Hepatocyte (in vitro differentiated cells): ENCODE results near the gene ATP1A3. TPM values are rescaled to one million over a fixed set of nuclear protein-coding genes. Genes with fewer than 3 reads are reported as not detected.

ENCODE experiments used
- DNase-seq: peaks from one replicate; pipeline ENCODE4 v3.0.0-alpha.2; 2016; ENCODE audit warnings: low spot score
- H2AFZ ChIP-seq: fragments of 200-600 bp; sonication (generic); 2 replicates; pipeline ENCODE4 v1.6.0; 2016; ENCODE audit warnings: antibody characterized with exemption, mild to moderate bottlenecking
- H3K27ac ChIP-seq: fragments of 200-600 bp; sonication (generic); 2 replicates; pipeline ENCODE4 v1.5.1; 2016; ENCODE audit warnings: mild to moderate bottlenecking
- H3K27me3 ChIP-seq: fragments of 200-600 bp; sonication (generic); 2 replicates; pipeline ENCODE4 v1.6.1; 2016
- H3K36me3 ChIP-seq: fragments of 200-600 bp; sonication (generic); replicated peaks from 2 replicates; pipeline ENCODE4 v1.5.1; 2016; ENCODE audit warnings: low read depth; ENCODE audit not compliant: insufficient read depth
- H3K4me1 ChIP-seq: fragments of 200-600 bp; sonication (generic); 2 replicates; pipeline ENCODE4 v1.5.1; 2016; ENCODE audit warnings: mild to moderate bottlenecking, moderate library complexity; ENCODE audit not compliant: insufficient read depth
- H3K4me2 ChIP-seq: fragments of 200-600 bp; sonication (generic); 2 replicates; pipeline ENCODE4 v1.6.0; 2016
- H3K4me3 ChIP-seq: fragments of 200-600 bp; sonication (generic); 2 replicates; pipeline ENCODE4 v1.5.1; 2016; ENCODE audit warnings: mild to moderate bottlenecking
- H3K79me2 ChIP-seq: fragments of 200-600 bp; sonication (generic); 2 replicates; pipeline ENCODE4 v1.6.0; 2017; ENCODE audit warnings: mild to moderate bottlenecking
- H3K9me2 ChIP-seq: fragments of 200-600 bp; sonication (generic); replicated peaks from 2 replicates; pipeline ENCODE4 v1.6.0; 2017; ENCODE audit warnings: mild to moderate bottlenecking; ENCODE audit not compliant: insufficient read depth
- H3K9me3 ChIP-seq: fragments of 200-600 bp; sonication (generic); 2 replicates; pipeline ENCODE4 v1.5.1; 2016; ENCODE audit warnings: low read depth, mild to moderate bottlenecking
- H4K20me1 ChIP-seq: fragments of 200-600 bp; sonication (generic); 2 replicates; pipeline ENCODE4 v1.6.0; 2016; ENCODE audit warnings: mild to moderate bottlenecking; ENCODE audit not compliant: insufficient read depth, poor library complexity, severe bottlenecking
- CTCF ChIP-seq: fragments of 200-600 bp; sonication (generic); IDR thresholded peaks from 2 replicates; pipeline ENCODE4 v1.5.1; 2016; ENCODE audit warnings: antibody characterized with exemption, mild to moderate bottlenecking; ENCODE audit not compliant: poor library complexity
- EZH2 ChIP-seq: fragments of 200-600 bp; sonication (generic); IDR thresholded peaks from 2 replicates; pipeline ENCODE4 v1.6.1; 2016; ENCODE audit warnings: antibody characterized with exemption, mild to moderate bottlenecking, borderline replicate concordance
- EZH2phosphoT487 ChIP-seq: fragments of 200-600 bp; sonication (generic); IDR thresholded peaks from one replicate; pipeline ENCODE4 v1.6.1; 2018; ENCODE audit warnings: antibody characterized with exemption, mild to moderate bottlenecking, low read depth, moderate library complexity; ENCODE audit not compliant: unreplicated experiment, severe bottlenecking
- WGBS: methylation state at CpG from one replicate; pipeline ENCODE4 v1.1.6; 2016; ENCODE audit warnings: low lambda C conversion rate; ENCODE audit errors: missing lambda C conversion rate; 5-methylcytosine and 5-hydroxymethylcytosine counted together
- polyA plus RNA-seq: library from polyadenylated mRNA; unstranded; fragments of >200 nt; fragmentation: Nextera tagmentation; extraction: Ambion mirVana; gene quantifications from 2 replicates; pipeline ENCODE4 v1.2.1, GENCODE V29; 2016
- total RNA-seq: library from RNA; depleted of rRNA; stranded (reverse); fragments of >200 nt; gene quantifications from 2 replicates; pipeline ENCODE4 v1.2.3, GENCODE V29; 2014

Gene ATP1A3
- total and polyA plus RNA-seq, 2 experiments from 2014 or later = 0.03 to 0.82 TPM

- H2AFZ ChIP-seq = no peak overlapping the region
- no peak overlapping the region for H3K4me2 ChIP-seq
- no peaks in the 10 kb centered on the region for H4K20me1 ChIP-seq
- no peaks in the 10 kb centered on the region for H3K9me2 ChIP-seq
- TF ChIP-seq EZH2phosphoT487 (no peak), CTCF (no peak), EZH2 (no peak)
- H3K27me3 ChIP-seq = no peaks in the 10 kb centered on the region
- no peaks in the 10 kb centered on the region for H3K79me2 ChIP-seq
- DNase-seq = no peak
- H3K4me1 ChIP-seq = no peaks in the 10 kb centered on the region
- 75% methylated on average over 5 of the region's 5 CpGs for WGBS
- no peaks in the 10 kb centered on the region for H3K9me3 ChIP-seq
- no peak overlapping the region for H3K4me3 ChIP-seq
- no peaks in the 10 kb centered on the region for H3K36me3 ChIP-seq
- H3K27ac ChIP-seq = no peak overlapping the region
Observed at GRCh38 chr19:41965106-41965505, 28.9 kb downstream of the ATP1A3 start.

- Histone ChIP-seq H3K36me3 (no peaks in the 10 kb centered on the region), H3K4me3 (no peak overlapping the region), H2AFZ (no peak overlapping the region), H3K27me3 (no peaks in the 10 kb centered on the region), H3K4me2 (no peak overlapping the region), H4K20me1 (no peaks in the 10 kb centered on the region), H3K4me1 (peaks cover 3% of the 10 kb centered on the region), H3K9me3 (no peaks in the 10 kb centered on the region), H3K9me2 (no peaks in the 10 kb centered on the region), H3K79me2 (no peaks in the 10 kb centered on the region), H3K27ac (no peak overlapping the region)
- no peak for DNase-seq
- 95% methylated on average over 5 of the region's 5 CpGs for WGBS
- TF ChIP-seq CTCF (no peak), EZH2phosphoT487 (no peak), EZH2 (no peak)
Observed at GRCh38 chr19:41960973-41961372, 33.1 kb downstream of the ATP1A3 start.

- Histone ChIP-seq H3K27me3 (no peaks in the 10 kb centered on the region), H3K79me2 (no peaks in the 10 kb centered on the region), H3K9me2 (no peaks in the 10 kb centered on the region), H3K4me2 (peak within 1 kb of the TSS; percentile 84), H3K4me3 (peak within 1 kb of the TSS; percentile 72), H3K27ac (peak within 1 kb of the TSS; percentile 93), H3K36me3 (no peaks in the 10 kb centered on the region), H4K20me1 (no peaks in the 10 kb centered on the region), H3K9me3 (no peaks in the 10 kb centered on the region), H2AFZ (peak within 1 kb of the TSS; percentile 91), H3K4me1 (peaks cover 3% of the 10 kb centered on the region)
- DNase-seq = peak; percentile 95
- TF ChIP-seq CTCF (peak; percentile 33), EZH2 (no peak)
- 7% methylated on average over 33 of the region's 46 CpGs for WGBS
Observed at GRCh38 chr19:41959056-41960053, 34.7 kb downstream of the ATP1A3 start, which contains the start of gene RABAC1. Gene RABAC1 (minus strand): TSS chr19:41959321. CDS start chr19:41959292, 29 bp downstream.
